HepG2 (cell line): ENCODE results near the gene AOX1. TPM values are rescaled to one million over a fixed set of nuclear protein-coding genes. Genes with fewer than 3 reads are reported as not detected.

ENCODE experiments used
- ARNT2 ChIP-seq: sonication (generic); formaldehyde crosslinking; IDR thresholded peaks from 2 replicates; pipeline ENCODE4 v1.8.0; 2022; ENCODE audit warnings: mild to moderate bottlenecking, low read depth, missing genetic modification reagents, moderate library complexity
- BCL6 ChIP-seq: IDR thresholded peaks from 2 replicates; pipeline ENCODE4 v1.6.1; 2016; ENCODE audit warnings: missing genetic modification reagents, missing compliant biosample characterization
- BORCS8-MEF2B ChIP-seq: sonication (generic); formaldehyde crosslinking; IDR thresholded peaks from 2 replicates; pipeline ENCODE4 v1.8.0; 2022; ENCODE audit warnings: mild to moderate bottlenecking, missing genetic modification reagents
- CBX5 ChIP-seq: sonication (generic); formaldehyde crosslinking; IDR thresholded peaks from 2 replicates; pipeline ENCODE4 v1.4.0; 2020; ENCODE audit warnings: missing genetic modification reagents, borderline replicate concordance
- CENPX ChIP-seq: sonication (generic); formaldehyde crosslinking; IDR thresholded peaks from 2 replicates; pipeline ENCODE4 v1.9.0; 2021; ENCODE audit warnings: mild to moderate bottlenecking, missing genetic modification reagents, moderate library complexity
- GATAD1 ChIP-seq: IDR thresholded peaks from 2 replicates; pipeline ENCODE4 v1.6.1; 2016; ENCODE audit warnings: missing genetic modification reagents, missing compliant biosample characterization
- GTF2F1 ChIP-seq: fragments of 150-350 bp; IDR thresholded peaks from 2 replicates; pipeline ENCODE4 v1.6.1; 2014; ENCODE audit warnings: low read length
- MED1 ChIP-seq: sonication (generic); formaldehyde crosslinking; IDR thresholded peaks from 2 replicates; pipeline ENCODE4 v1.4.0; 2020; ENCODE audit warnings: missing genetic modification reagents
- NR3C1 ChIP-seq: sonication (generic); formaldehyde crosslinking; IDR thresholded peaks from 2 replicates; pipeline ENCODE4 v1.4.0; 2020; ENCODE audit warnings: missing genetic modification reagents
- POLR2G ChIP-seq: fragments of 200-400 bp; formaldehyde crosslinking; IDR thresholded peaks from 2 replicates; pipeline ENCODE4 v1.6.1; 2018; ENCODE audit warnings: mild to moderate bottlenecking, low read depth, low read length, moderate library complexity
- PPARG ChIP-seq: conservative IDR thresholded peaks from 2 replicates; pipeline ENCODE4 v1.6.1; 2016; ENCODE audit warnings: missing biosample characterization, missing genetic modification reagents
- SIX1 ChIP-seq: sonication (generic); formaldehyde crosslinking; IDR thresholded peaks from 2 replicates; pipeline ENCODE4 v1.4.0; 2020; ENCODE audit warnings: missing genetic modification reagents, borderline replicate concordance
- SMAD9 ChIP-seq: sonication (generic); formaldehyde crosslinking; IDR thresholded peaks from 2 replicates; pipeline ENCODE4 v1.5.1; 2020; ENCODE audit warnings: mild to moderate bottlenecking, missing genetic modification reagents
- THYN1 ChIP-seq: sonication (generic); formaldehyde crosslinking; IDR thresholded peaks from 2 replicates; pipeline ENCODE4 v1.8.1; 2023; ENCODE audit warnings: low read depth, mild to moderate bottlenecking, moderate library complexity, missing genetic modification reagents, borderline replicate concordance
- U2AF1 ChIP-seq: fragments of 200-400 bp; formaldehyde crosslinking; optimal IDR thresholded peaks from 2 replicates; pipeline ENCODE3; 2017; ENCODE audit warnings: mild to moderate bottlenecking, low read depth, low read length
- YY1 ChIP-seq: IDR thresholded peaks from 2 replicates; pipeline ENCODE4 v1.6.1; 2011; ENCODE audit warnings: low read length, low read depth, moderate library complexity, mild to moderate bottlenecking; ENCODE audit not compliant: insufficient read depth, insufficient replicate concordance
- ZNF180 ChIP-seq: sonication (generic); formaldehyde crosslinking; IDR thresholded peaks from 2 replicates; pipeline ENCODE4 v1.4.0; 2020; ENCODE audit warnings: low read depth, missing genetic modification reagents, borderline replicate concordance
- ZNF207 ChIP-seq: fragments of 450-650 bp; IDR thresholded peaks from 2 replicates; pipeline ENCODE4 v1.6.1; 2016; ENCODE audit warnings: antibody characterized with exemption, borderline replicate concordance
- ZNF235 ChIP-seq: sonication (generic); formaldehyde crosslinking; IDR thresholded peaks from 2 replicates; pipeline ENCODE4 v1.8.1; 2023; ENCODE audit warnings: mild to moderate bottlenecking, missing genetic modification reagents, borderline replicate concordance
- ZNF30 ChIP-seq: sonication (generic); formaldehyde crosslinking; IDR thresholded peaks from 2 replicates; pipeline ENCODE4 v1.5.0; 2020; ENCODE audit warnings: mild to moderate bottlenecking, missing genetic modification reagents
- ZNF367 ChIP-seq: sonication (generic); formaldehyde crosslinking; IDR thresholded peaks from 2 replicates; pipeline ENCODE4 v1.4.0; 2020; ENCODE audit warnings: missing genetic modification reagents, borderline replicate concordance
- ZNF670 ChIP-seq: sonication (generic); formaldehyde crosslinking; IDR thresholded peaks from 2 replicates; pipeline ENCODE4 v1.8.0; 2022; ENCODE audit warnings: mild to moderate bottlenecking, missing genetic modification reagents, borderline replicate concordance
- ZNF761 ChIP-seq: sonication (generic); formaldehyde crosslinking; conservative IDR thresholded peaks from 2 replicates; pipeline ENCODE4 v1.4.0; 2020; ENCODE audit warnings: mild to moderate bottlenecking, missing genetic modification reagents
- ZNF775 ChIP-seq: sonication (generic); formaldehyde crosslinking; IDR thresholded peaks from 2 replicates; pipeline ENCODE4 v1.4.0; 2020; ENCODE audit warnings: missing genetic modification reagents, mild to moderate bottlenecking, moderate library complexity, borderline replicate concordance
- ZNF879 ChIP-seq: sonication (generic); formaldehyde crosslinking; IDR thresholded peaks from 2 replicates; pipeline ENCODE4 v1.8.1; 2023; ENCODE audit warnings: missing genetic modification reagents
- ZSCAN22 ChIP-seq: sonication (generic); formaldehyde crosslinking; IDR thresholded peaks from 2 replicates; pipeline ENCODE4 v1.4.0; 2020; ENCODE audit warnings: mild to moderate bottlenecking, missing genetic modification reagents
- polyA plus RNA-seq, 8 experiments: library from polyadenylated mRNA; depleted of rRNA in 3 of 8; stranded (reverse) in 7 of 8; unstranded in 1 of 8; fragments of >200 nt; fragmentation: Illumina TruSeq in 4 of 8; extraction: Trizol in 4 of 8; gene quantifications; 2 replicates each; pipeline versions ENCODE4 v1.2.1 to v1.2.3, GENCODE V29; 2011 to 2016; ENCODE audit warnings: low read depth in 4 of 8, missing spikeins in 1 of 8, mixed read lengths in 1 of 8; ENCODE audit not compliant: insufficient read depth in 1 of 8
- total RNA-seq, 5 experiments: library from RNA; depleted of rRNA; stranded (reverse); fragments of >200 nt; fragmentation: Illumina TruSeq; extraction: Trizol; gene quantifications; 2 replicates each; pipeline ENCODE4 v1.2.3, GENCODE V29; 2016; ENCODE audit warnings: low read depth in 1 of 5
- TF ChIP-seq, protein P1 (sequence below): sonication (generic); formaldehyde crosslinking; conservative IDR thresholded peaks from 2 replicates; pipeline ENCODE4 v1.4.0; 2020; ENCODE audit warnings: missing genetic modification reagents

AOX1 gene
- total and polyA plus RNA-seq, 2 of the 13 experiments (the other 11 are each of a cell fraction or from before 2014, with no cell fraction given): 9.2 to 18.0 TPM

DNA sequence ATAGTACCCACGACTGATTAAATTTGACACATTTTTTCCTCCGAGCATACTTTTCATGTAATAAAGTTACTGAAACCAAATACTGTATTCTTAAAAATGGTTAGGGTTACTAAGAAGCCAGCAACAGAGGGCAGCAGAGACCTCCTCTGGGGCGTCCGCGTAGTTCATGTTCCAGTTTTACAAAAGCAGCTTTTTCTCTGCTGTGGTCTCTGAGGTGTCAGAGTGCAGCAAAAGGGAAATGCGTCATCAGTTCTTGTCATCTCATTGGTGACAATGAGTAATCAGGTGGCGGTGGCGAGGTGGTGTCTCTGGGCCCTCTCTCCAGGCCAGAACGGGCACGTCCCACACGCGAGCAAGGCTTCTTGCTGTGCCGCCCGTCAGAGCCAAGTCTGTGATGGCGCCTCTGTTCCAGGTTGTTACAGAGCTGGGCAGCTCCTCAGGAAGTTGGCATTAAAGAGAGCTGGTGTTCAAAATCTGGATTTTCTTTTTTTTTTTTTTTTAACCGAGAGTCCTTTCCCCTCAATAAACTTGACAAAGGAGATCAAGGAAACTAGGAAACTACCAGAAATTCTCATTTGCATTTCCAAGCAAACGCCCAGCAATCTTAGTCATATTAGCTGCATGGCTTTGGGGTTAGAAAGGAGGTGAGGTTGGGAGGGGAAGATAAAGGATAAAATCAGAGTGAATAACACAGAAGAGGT, 127.3 kb downstream of the AOX1 start (continued):
- peak; percentile 74 for TF ChIP-seq ARNT2 (CRISPR knock-in tag)
- no peak for TF ChIP-seq ZNF367
- no peak for TF ChIP-seq CENPX
- no peak for TF ChIP-seq ZNF775 (CRISPR knock-in tag)
- TF ChIP-seq U2AF1: no peak
- peak; percentile 68; the same call in 1 of the 2 replicates for TF ChIP-seq SIX1 (CRISPR knock-in tag)
- TF ChIP-seq POLR2G: peak; percentile 88
- peak; percentile 79; the same call in 1 of the 2 replicates for TF ChIP-seq CBX5 (CRISPR knock-in tag)
- TF ChIP-seq MED1: peak; percentile 80
- peak; percentile 80 for TF ChIP-seq GATAD1 (CRISPR knock-in tag)
- no peak for TF ChIP-seq ZNF207
- TF ChIP-seq ZSCAN22: peak; percentile 79; the same call in 1 of the 2 replicates
- TF ChIP-seq PPARG (CRISPR knock-in tag): peak; percentile 65
- TF ChIP-seq, protein P1, sequence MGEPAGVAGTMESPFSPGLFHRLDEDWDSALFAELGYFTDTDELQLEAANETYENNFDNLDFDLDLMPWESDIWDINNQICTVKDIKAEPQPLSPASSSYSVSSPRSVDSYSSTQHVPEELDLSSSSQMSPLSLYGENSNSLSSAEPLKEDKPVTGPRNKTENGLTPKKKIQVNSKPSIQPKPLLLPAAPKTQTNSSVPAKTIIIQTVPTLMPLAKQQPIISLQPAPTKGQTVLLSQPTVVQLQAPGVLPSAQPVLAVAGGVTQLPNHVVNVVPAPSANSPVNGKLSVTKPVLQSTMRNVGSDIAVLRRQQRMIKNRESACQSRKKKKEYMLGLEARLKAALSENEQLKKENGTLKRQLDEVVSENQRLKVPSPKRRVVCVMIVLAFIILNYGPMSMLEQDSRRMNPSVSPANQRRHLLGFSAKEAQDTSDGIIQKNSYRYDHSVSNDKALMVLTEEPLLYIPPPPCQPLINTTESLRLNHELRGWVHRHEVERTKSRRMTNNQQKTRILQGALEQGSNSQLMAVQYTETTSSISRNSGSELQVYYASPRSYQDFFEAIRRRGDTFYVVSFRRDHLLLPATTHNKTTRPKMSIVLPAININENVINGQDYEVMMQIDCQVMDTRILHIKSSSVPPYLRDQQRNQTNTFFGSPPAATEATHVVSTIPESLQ (CRISPR knock-in tag): no peak
- TF ChIP-seq NR3C1 (CRISPR knock-in tag): no peak
- no peak for TF ChIP-seq ZNF670 (CRISPR knock-in tag)
- peak; percentile 69; the same call in 1 of the 2 replicates for TF ChIP-seq BORCS8-MEF2B
- TF ChIP-seq GTF2F1: no peak
- no peak for TF ChIP-seq THYN1 (CRISPR knock-in tag)
- TF ChIP-seq SMAD9 (CRISPR knock-in tag): no peak
- no peak for TF ChIP-seq ZNF235
- peak; percentile 69 for TF ChIP-seq YY1
- no peak for TF ChIP-seq BCL6
- no peak for TF ChIP-seq ZNF30 (CRISPR knock-in tag)
- TF ChIP-seq ZNF879 (CRISPR knock-in tag): 0 out of 2 replicates have a peak, but pooled peaks have one; percentile 40
- no peak for TF ChIP-seq ZNF761 (CRISPR knock-in tag)
- no peak for TF ChIP-seq ZNF180
